Panc1 (cell line): ENCODE measurements around the gene NEIL1. TPM values are rescaled to one million over a fixed set of nuclear protein-coding genes. Genes with fewer than 3 reads are reported as not detected.

Experiments
- ATAC-seq: fragments of 200-7000 bp; cut with Tn5 transposase; 2 replicates; pipeline ENCODE4 v1.9.1; 2020; ENCODE audit warnings: mild to moderate bottlenecking, moderate library complexity
- BruUV-seq: library from RNA; stranded (reverse); fragments of 400-500 nt; replicated peaks from 2 replicates; lab custom pipeline; 2021; lab: Mats Ljungman, UMichigan
- CTCF ChIA-PET: fragments of 300-600 bp; sonication (Branson Sonifier 250); formaldehyde crosslinking; loops from one replicate; lab custom pipeline; 2022; ENCODE audit warnings: antibody characterized with exemption; lab: Charles Lee
- POLR2A ChIA-PET: fragments of 300-600 bp; sonication (Branson Sonifier 250); formaldehyde crosslinking; loops from one replicate; lab custom pipeline; 2022; ENCODE audit warnings: antibody characterized with exemption; lab: Charles Lee
- DNase-seq: peaks from one replicate; pipeline ENCODE4 v3.0.0-alpha.2; 2010; ENCODE audit warnings: low read depth, low spot score
- H3K27ac ChIP-seq: 2 replicates; pipeline ENCODE4 v1.5.1; 2011; ENCODE audit warnings: mild to moderate bottlenecking, low read length, inconsistent platforms
- H3K27me3 ChIP-seq: fragments of 200-500 bp; sonication (Bioruptor generic); 2 replicates; pipeline ENCODE4 v1.6.0; 2014; ENCODE audit warnings: low read length, inconsistent platforms; ENCODE audit not compliant: control insufficient read depth, insufficient read depth
- H3K36me3 ChIP-seq: fragments of 200-500 bp; sonication (Bioruptor generic); 2 replicates; pipeline ENCODE4 v1.5.1; 2014; ENCODE audit warnings: inconsistent platforms, mild to moderate bottlenecking, low read length, moderate library complexity; ENCODE audit not compliant: control insufficient read depth, insufficient read depth
- H3K4me1 ChIP-seq: 2 replicates; pipeline ENCODE4 v1.5.1; 2011; ENCODE audit warnings: inconsistent platforms, mild to moderate bottlenecking, low read length, moderate library complexity; ENCODE audit not compliant: control insufficient read depth, insufficient read depth
- H3K4me3 ChIP-seq, 2 experiments: 2 replicates each; pipeline ENCODE4 v1.5.1; 2011 to 2012; ENCODE audit warnings: low read depth in 2 of 2, low read length in 2 of 2, mild to moderate bottlenecking in 2 of 2, inconsistent platforms in 1 of 2, moderate library complexity in 1 of 2
- H3K9me3 ChIP-seq: fragments of 200-500 bp; sonication (Bioruptor generic); 2 replicates; pipeline ENCODE4 v1.5.1; 2014; ENCODE audit warnings: low read depth, mild to moderate bottlenecking, inconsistent platforms, low read length, moderate library complexity; ENCODE audit not compliant: control insufficient read depth, insufficient read depth
- CTCF ChIP-seq: fragments of 450-650 bp; IDR thresholded peaks from 2 replicates; pipeline ENCODE4 v1.5.1; 2017; ENCODE audit warnings: mild to moderate bottlenecking
- POLR2AphosphoS5 ChIP-seq: IDR thresholded peaks from 2 replicates; pipeline ENCODE4 v1.6.1; 2012; ENCODE audit warnings: mild to moderate bottlenecking, low read depth, low read length, moderate library complexity
- REST ChIP-seq, 2 experiments: IDR thresholded peaks; 2 replicates each; pipeline ENCODE4 v1.6.1; 2011 to 2012; ENCODE audit warnings: low read depth in 2 of 2, control low read depth in 1 of 2, low read length in 1 of 2, mild to moderate bottlenecking in 1 of 2, moderate library complexity in 1 of 2; ENCODE audit not compliant: insufficient read depth in 1 of 2
- SIN3A ChIP-seq: IDR thresholded peaks from 2 replicates; pipeline ENCODE4 v1.6.1; 2012; ENCODE audit warnings: low read depth, mild to moderate bottlenecking, low read length, moderate library complexity, borderline replicate concordance; ENCODE audit not compliant: insufficient read depth
- TCF7L2 ChIP-seq: IDR thresholded peaks from 2 replicates; pipeline ENCODE4 v1.6.1; 2011; ENCODE audit warnings: mild to moderate bottlenecking, low read depth, low read length, inconsistent platforms
- in situ Hi-C: cut with HindIII; loops from 2 replicates; pipeline ENCODE4 v1.10.0; 2016; ENCODE audit warnings: low sequenced_read_pairs, low pct_unique_long_range_greater_than_20kb
- intact Hi-C: fragments of 100-400 bp; cut with micrococcal nuclease; formaldehyde crosslinking; loops from one replicate; pipeline ENCODE4 v1.10.0; 2022; ENCODE audit not compliant: unreplicated experiment
- total RNA-seq: library from RNA; stranded (reverse); gene quantifications from one replicate; pipeline ENCODE4 v1.2.1, GENCODE V29; 2021; ENCODE audit not compliant: unreplicated experiment

NEIL1 gene
- total RNA-seq, 1 experiment from 2014 or later, result 3.4 TPM

- no peak for DNase-seq
- in situ Hi-C loops (no loop called here), intact Hi-C loops (no loop called here)
- Histone ChIP-seq H3K27me3 (no peaks in the 10 kb centered on the region), H3K27ac (no peak overlapping the region), H3K36me3 (no peaks in the 10 kb centered on the region), H3K4me1 (peaks cover 12% of the 10 kb centered on the region), H3K4me3 (no peak overlapping the region), H3K9me3 (no peaks in the 10 kb centered on the region)
- no peak for ATAC-seq
- TF ChIP-seq SIN3A (no peak), TCF7L2 (no peak), POLR2AphosphoS5 (no peak), CTCF (no peak), REST (IDR thresholded peaks at IDR 0.05; ENCODE audit: insufficient read depth in 1 of 2, low read depth in 2 of 2, low read length in 1 of 2) (no peak)
- POLR2A ChIA-PET, result no interaction called here
- CTCF ChIA-PET, result no interaction called here
- BruUV-seq, result no TSS peak
Measured at GRCh38 chr15:75338661-75339240, 8.1 kb upstream of the NEIL1 start.

GRCh38 chr15:75339531-75340240 is 7.2 kb upstream of the NEIL1 start:
- intact Hi-C loops (no loop called here), in situ Hi-C loops (no loop called here)
- H3K9me3 ChIP-seq, result no peaks in the 10 kb centered on the region
- ATAC-seq (no peak), DNase-seq (no peak)
- no peak for TF ChIP-seq POLR2AphosphoS5
- no peaks in the 10 kb centered on the region for H3K36me3 ChIP-seq
- H3K27me3 ChIP-seq, result no peaks in the 10 kb centered on the region
- no peak overlapping the region for H3K4me3 ChIP-seq
- ChIA-PET POLR2A (no interaction called here), CTCF (interaction anchor here (1.1 kb wide), 1 partner anchor 28 kb away, joined by 3 read pairs; no protein-coding TSS in a partner anchor)
- BruUV-seq, result no TSS peak
- peaks cover 12% of the 10 kb centered on the region for H3K4me1 ChIP-seq
- no peak overlapping the region for H3K27ac ChIP-seq

- intact Hi-C loops, result no loop called here
- Histone ChIP-seq H3K27ac (no peak overlapping the region), H3K4me3 (no peak overlapping the region), H3K36me3 (no peaks in the 10 kb centered on the region), H3K4me1 (no peaks in the 10 kb centered on the region), H3K27me3 (no peaks in the 10 kb centered on the region), H3K9me3 (no peaks in the 10 kb centered on the region)
- BruUV-seq, result no TSS peak
- CTCF ChIA-PET, result no interaction called here
- POLR2A ChIA-PET, result no interaction called here
- in situ Hi-C loops, result no loop called here
- TF ChIP-seq CTCF (no peak), SIN3A (no peak), REST (IDR thresholded peaks at IDR 0.05; ENCODE audit: insufficient read depth in 1 of 2, low read depth in 2 of 2, low read length in 1 of 2) (no peak), TCF7L2 (no peak), POLR2AphosphoS5 (no peak; the same call in 1 of the 2 replicates)
- no peak for ATAC-seq
- DNase-seq, result no peak
Measured at GRCh38 chr15:75342221-75342620, 4.6 kb upstream of the NEIL1 start.
